Gastroesophageal sphincter (tissue), 3 donors: ENCODE results near the gene TMEM51.

Experiments used
- CTCF ChIP-seq, 4 experiments: fragments of 200-600 bp in 2 of 4; fragments of 450-650 bp in 2 of 4; sonication (generic) in 1 of 4; IDR thresholded peaks; one replicate each; pipeline ENCODE4 v1.5.1; 2017 to 2019; ENCODE audit warnings: antibody characterized with exemption in 4 of 4, mild to moderate bottlenecking in 2 of 4, moderate library complexity in 2 of 4
- POLR2AphosphoS5 ChIP-seq: sonication (generic); formaldehyde crosslinking; IDR thresholded peaks from one replicate; pipeline ENCODE4 v1.6.1; 2017; ENCODE audit warnings: antibody characterized with exemption

- TF ChIP-seq POLR2AphosphoS5: peak; percentile 18
- no peak for TF ChIP-seq CTCF (IDR thresholded peaks at IDR 0.05)
Observed at GRCh38 chr1:15172405-15173259, 19.1 kb downstream of the TMEM51 start.
